ENCODE data around the gene ETV1.

Gene ETV1

GRCh38 chr7:14009453-14010418 is 20.3 kb upstream of the ETV1 start:
- no peak overlapping the region for H3K27ac ChIP-seq (ENCODE audit: low read depth, low read length)
- H3K27me3 ChIP-seq (ENCODE audit: control insufficient read depth, low read length): no peaks in the 10 kb centered on the region
- H4K20me1 ChIP-seq (ENCODE audit: control insufficient read depth, insufficient read depth, low read depth, low read length): no peaks in the 10 kb centered on the region
- H3K4me3 ChIP-seq (ENCODE audit: low read length): no peak overlapping the region
- TF ChIP-seq CTCF (IDR thresholded peaks at IDR 0.05; ENCODE audit: low read depth, low read length, poor library complexity, severe bottlenecking) (no peak), EZH2phosphoT487 (IDR thresholded peaks at IDR 0.05; ENCODE audit: borderline replicate concordance, low read length) (no peak)
- no peaks in the 10 kb centered on the region for H3K9me3 ChIP-seq (ENCODE audit: control insufficient read depth, insufficient read depth, low read length)
- H3K36me3 ChIP-seq (ENCODE audit: control insufficient read depth, low read length): no peaks in the 10 kb centered on the region
- H3K4me2 ChIP-seq (ENCODE audit: low read length): no peak overlapping the region
- no peaks in the 10 kb centered on the region for H3K79me2 ChIP-seq (ENCODE audit: control insufficient read depth, low read length)
- no peaks in the 10 kb centered on the region for H3F3A ChIP-seq (ENCODE audit: control insufficient read depth, insufficient read depth)
- no peaks in the 10 kb centered on the region for H3K4me1 ChIP-seq (ENCODE audit: control insufficient read depth, low read length)
- H3K9me2 ChIP-seq (replicated peaks; ENCODE audit: control insufficient read depth, low read length): no peaks in the 10 kb centered on the region

- H3K4me2 ChIP-seq (ENCODE audit: low read length): no peak overlapping the region
- no peak overlapping the region for H3K27ac ChIP-seq (ENCODE audit: low read depth, low read length)
- H4K20me1 ChIP-seq (ENCODE audit: control insufficient read depth, insufficient read depth, low read depth, low read length): no peaks in the 10 kb centered on the region
- 0 out of 2 replicates have a peak, but pooled peaks cover 3% of the 10 kb centered on the region for H3K9me3 ChIP-seq (ENCODE audit: control insufficient read depth, insufficient read depth, low read length)
- H3K27me3 ChIP-seq (ENCODE audit: control insufficient read depth, low read length): no peaks in the 10 kb centered on the region
- TF ChIP-seq EZH2phosphoT487 (IDR thresholded peaks at IDR 0.05; ENCODE audit: borderline replicate concordance, low read length) (no peak), CTCF (IDR thresholded peaks at IDR 0.05; ENCODE audit: low read depth, low read length, poor library complexity, severe bottlenecking) (no peak)
- H3K4me1 ChIP-seq (ENCODE audit: control insufficient read depth, low read length): no peaks in the 10 kb centered on the region
- H3F3A ChIP-seq (ENCODE audit: control insufficient read depth, insufficient read depth): no peaks in the 10 kb centered on the region
- H3K36me3 ChIP-seq (ENCODE audit: control insufficient read depth, low read length): no peaks in the 10 kb centered on the region
- H3K79me2 ChIP-seq (ENCODE audit: control insufficient read depth, low read length): no peaks in the 10 kb centered on the region
- H3K9me2 ChIP-seq (replicated peaks; ENCODE audit: control insufficient read depth, low read length): no peaks in the 10 kb centered on the region; the same call in 1 of the 2 replicates
- no peak overlapping the region for H3K4me3 ChIP-seq (ENCODE audit: low read length)
Measured at GRCh38 chr7:14001139-14001538, 11.7 kb upstream of the ETV1 start.

- Histone ChIP-seq H3K36me3 (ENCODE audit: control insufficient read depth, low read length) (no peaks in the 10 kb centered on the region), H3K4me3 (ENCODE audit: low read length) (no peak overlapping the region), H3K79me2 (ENCODE audit: control insufficient read depth, low read length) (no peaks in the 10 kb centered on the region), H3K9me3 (ENCODE audit: control insufficient read depth, insufficient read depth, low read length) (0 out of 2 replicates have a peak, but pooled peaks cover 3% of the 10 kb centered on the region), H3K9me2 (replicated peaks; ENCODE audit: control insufficient read depth, low read length) (no peaks in the 10 kb centered on the region; the same call in 1 of the 2 replicates), H3F3A (ENCODE audit: control insufficient read depth, insufficient read depth) (no peaks in the 10 kb centered on the region), H3K4me1 (ENCODE audit: control insufficient read depth, low read length) (no peaks in the 10 kb centered on the region), H3K4me2 (ENCODE audit: low read length) (no peak overlapping the region), H3K27me3 (ENCODE audit: control insufficient read depth, low read length) (no peaks in the 10 kb centered on the region), H3K27ac (ENCODE audit: low read depth, low read length) (no peak overlapping the region), H4K20me1 (ENCODE audit: control insufficient read depth, insufficient read depth, low read depth, low read length) (no peaks in the 10 kb centered on the region)
- no peak for TF ChIP-seq EZH2phosphoT487 (IDR thresholded peaks at IDR 0.05; ENCODE audit: borderline replicate concordance, low read length)
- no peak for TF ChIP-seq CTCF (IDR thresholded peaks at IDR 0.05; ENCODE audit: low read depth, low read length, poor library complexity, severe bottlenecking)
Measured at GRCh38 chr7:14000247-14000646, 10.8 kb upstream of the ETV1 start.
